GM19455 (cell line): ENCODE data around the gene SMIM1.

Experiments
- ATAC-seq: cut with Tn5 transposase; IDR thresholded peaks from one replicate; pipeline ENCODE4 v1.9.1; 2021; ENCODE audit not compliant: unreplicated experiment

Gene SMIM1

DNA sequence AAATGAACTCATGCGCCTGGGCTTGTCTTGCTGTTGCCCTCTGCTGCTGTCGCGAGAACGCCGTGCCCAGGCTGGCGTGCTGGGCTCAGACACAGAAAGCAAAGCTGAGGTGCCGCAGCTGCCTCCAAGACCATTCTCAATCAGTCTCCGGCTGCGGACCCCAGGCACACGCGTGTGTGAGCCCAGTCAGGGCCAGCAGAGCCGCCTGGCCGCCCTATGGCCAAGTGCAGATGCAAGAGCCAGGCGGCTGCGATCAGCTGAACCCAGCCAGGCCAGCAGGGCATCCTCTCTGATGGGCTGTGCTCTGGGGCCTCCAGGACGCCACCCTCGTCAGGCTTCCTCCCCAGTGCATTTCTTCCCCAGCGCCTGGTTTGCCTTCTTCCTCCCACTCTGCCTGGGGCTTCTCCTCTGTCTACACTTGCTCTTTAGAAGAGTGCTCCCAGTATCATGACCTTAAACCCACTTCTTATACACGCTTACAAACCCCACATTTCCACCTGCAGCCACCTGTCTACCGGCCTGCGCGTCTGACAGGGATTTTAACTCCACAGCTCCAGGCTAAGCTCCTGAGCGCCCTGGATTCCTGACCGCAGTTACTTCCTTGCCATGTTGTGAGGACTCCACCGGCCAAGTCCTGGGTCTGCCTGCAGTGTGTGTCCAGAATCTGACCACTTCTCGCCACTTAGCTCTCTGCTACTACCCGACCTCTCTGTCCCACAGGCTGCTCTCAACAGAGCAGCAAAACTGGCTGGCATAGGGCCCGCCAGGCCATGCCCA is 45.5 kb downstream of the SMIM1 start:
- no peak for ATAC-seq

DNA sequence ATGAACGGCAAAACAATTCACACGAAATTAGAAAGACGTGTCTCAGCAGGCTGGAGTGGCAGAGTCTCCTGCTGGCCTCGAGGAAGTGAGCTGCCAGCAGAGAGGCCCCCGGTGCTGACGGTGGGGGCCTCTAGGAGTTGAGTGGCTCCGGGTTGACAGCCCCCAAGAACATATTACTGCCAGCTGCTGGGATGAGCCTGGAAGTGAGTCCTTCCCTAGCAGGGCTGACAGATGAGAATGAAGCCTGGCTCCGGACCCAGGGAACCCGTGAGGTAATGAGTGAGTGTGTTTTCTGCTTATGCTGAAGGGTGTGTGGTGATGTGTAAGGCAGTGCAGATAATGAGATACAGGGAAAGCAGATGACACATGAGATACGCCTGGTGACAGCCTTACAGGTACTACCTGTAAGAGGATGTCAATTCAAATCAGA is 47.2 kb downstream of the SMIM1 start:
- ATAC-seq: no peak

DNA sequence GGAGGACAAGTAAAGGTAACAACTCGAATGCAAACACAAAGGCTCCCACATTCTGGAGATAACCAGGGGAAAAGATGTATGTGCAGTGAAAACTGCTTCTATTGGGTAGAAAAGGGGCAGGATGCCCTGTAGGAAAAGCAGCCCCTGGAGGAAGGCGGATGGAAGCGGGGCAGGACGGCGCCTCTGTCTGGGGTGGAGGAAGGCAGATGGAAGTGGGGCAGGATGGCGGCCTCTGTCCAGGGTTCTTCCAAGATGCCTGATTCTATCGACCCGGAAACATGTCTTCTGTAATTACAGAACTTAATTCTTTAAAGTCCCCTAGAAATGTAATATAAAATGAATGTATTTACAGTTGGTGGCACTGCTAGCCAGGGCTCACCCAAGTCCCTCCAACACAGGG is 47.8 kb downstream of the SMIM1 start:
- ATAC-seq: no peak

DNA sequence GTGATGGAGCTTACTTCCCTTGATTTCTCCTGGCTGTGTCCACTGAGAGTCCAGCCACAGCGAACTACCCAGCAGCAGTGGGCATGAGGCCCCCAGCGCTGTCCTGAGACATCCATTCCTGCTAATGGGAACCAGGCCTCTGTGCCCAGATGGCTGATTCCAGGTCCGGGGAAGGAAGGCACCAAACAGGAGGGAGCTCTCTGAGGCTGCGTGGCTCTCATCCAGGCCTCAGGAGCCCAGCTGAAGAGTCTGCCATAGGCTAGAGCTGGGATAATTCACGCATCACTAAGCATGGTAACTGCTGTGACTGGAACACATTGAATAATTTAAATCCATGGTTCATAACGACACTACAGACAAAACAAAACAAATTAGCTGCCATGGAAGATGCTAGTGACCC is 48.5 kb downstream of the SMIM1 start:
- ATAC-seq: no peak

DNA sequence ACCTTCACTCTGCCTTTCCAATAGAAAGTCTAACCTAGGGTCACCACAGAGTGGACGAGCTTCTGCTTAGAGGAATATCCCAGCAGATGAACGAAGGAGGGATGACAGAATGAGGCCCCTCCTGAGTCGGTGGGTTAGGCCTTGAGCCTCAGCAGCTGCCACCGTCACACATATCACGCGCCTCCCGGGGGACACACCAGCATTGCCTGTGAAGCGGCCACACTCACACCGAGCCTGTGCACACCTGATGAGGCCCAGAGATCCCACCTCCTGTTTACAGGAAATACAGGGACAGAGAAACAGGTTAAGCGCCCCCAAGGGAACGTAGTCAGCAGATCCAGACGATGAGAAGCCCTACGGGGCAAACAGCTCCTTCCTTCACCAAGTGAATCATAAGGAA is 48.9 kb downstream of the SMIM1 start:
- no peak for ATAC-seq

DNA sequence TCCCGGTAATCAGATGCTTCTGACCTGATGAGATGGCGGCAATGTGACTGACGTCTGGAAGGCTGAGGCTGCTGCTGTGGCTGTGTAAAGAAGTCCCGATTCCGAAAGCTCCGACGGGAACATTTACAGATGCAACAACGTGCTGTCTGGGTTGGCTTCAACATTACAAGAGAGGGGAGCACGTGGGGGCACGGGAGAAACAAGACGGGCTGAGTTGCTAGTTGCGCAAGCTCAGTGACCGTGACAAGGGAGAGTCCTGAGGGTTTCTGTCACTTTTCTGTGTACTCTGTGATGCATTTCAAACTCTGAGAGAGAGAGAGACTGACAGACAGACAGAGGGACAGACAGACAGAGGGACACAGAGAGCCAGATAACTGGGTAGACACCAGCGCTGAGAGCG is 49.4 kb downstream of the SMIM1 start:
- ATAC-seq: no peak

DNA sequence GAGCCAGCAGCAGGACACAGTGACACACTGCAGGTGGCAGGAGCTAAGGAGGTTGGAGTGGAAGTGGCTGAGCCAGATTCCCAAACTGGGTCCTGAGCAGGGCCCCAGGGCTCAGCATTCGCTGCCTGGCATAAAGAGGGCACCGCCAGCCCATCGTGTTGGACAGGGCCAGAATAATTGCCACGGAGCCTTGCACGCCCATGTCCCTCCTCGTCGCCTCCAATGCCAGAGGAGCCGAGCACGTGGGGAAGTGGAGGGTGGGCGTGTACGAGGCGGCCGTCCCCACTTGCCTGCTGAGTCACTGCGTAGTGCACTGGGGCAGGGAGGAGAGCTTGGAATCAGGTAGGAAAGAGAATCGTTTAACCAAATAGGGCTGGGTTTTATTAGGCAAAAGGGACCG is 49.9 kb downstream of the SMIM1 start:
- no peak for ATAC-seq

DNA sequence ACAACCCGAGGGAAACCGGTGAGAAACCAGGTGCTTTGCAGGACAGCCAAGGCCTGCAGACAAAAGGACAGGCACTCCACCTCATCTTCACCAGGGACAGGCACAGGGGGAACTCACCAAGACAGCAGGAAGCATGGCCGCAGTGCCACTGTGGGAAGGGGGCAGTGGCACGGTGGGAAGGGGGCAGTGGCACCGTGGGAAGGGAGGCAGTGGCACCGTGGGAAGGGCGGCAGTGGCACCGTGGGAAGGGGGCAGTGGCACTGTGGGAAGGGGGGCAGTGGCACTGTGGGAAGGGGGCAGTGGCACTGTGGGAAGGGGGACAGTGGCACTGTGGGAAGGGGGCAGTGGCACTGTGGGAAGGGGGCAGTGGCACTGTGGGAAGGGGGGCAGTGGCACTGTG is 52.1 kb downstream of the SMIM1 start:
- ATAC-seq: no peak

DNA sequence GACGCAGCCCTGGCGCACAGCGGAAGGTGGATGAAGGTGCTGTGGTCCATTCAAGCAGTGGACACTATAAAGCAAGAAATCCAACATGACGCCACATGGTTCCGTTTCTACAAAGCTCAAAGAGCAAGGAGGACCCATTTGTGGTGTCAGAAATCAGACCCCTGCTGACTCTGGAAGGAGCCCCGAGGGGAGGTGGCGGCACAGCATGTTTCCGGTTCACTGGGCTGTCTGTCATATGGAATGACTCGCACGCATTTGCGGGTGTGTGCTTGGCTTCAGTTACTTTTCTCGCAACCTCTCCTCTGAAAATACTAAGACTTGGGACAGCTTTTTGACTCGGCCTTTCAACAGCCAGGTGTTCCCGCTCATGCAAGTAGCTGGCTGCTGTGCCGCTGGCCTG is 52.8 kb downstream of the SMIM1 start:
- ATAC-seq: no peak
